ENCODE measurements around the gene MFSD2A.

DNA sequence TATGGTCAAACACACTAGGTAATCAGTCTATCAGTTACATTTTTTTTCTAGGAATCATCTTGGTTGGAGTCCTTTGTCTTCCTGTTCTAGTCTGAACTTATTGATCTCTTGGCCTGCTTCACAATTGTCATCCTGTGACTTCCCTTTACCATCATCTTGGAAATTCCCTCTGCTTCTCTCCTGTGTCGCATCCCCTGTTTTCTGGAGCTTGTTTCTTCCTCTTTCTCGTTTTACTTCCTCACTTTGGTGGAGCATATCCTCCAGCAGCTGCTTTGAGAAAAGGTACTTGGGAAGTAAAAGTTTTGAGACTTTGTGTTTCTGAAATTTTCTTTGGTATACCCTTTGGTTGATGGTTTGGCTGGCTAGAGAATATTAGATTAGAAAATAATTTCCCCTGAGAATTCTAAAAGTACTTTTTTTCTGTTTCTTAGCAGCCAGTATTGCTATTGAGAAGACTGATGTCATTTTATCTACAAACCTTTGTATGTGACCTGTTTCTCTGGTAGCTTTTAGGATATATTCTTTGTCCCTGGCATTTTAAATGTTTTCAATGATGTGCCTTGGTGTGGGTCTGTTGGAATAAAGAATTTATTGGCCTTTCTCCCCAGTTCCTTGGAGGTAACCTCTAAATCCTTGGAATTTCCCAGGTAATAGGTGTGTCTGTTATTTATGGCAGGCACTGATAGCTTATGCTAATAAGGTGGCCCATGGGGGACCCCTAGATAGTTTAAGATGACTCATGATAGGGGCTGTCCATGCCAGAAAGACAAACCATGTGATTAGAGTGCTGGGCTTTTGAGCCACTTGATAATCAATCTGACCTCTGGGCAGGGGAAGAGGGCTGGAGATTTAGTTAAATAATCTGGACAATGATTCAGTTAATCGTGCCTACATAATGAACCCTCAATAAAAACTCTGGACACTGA lies 47.2 kb upstream of the MFSD2A start:
- TF ChIP-seq, protein P1, sequence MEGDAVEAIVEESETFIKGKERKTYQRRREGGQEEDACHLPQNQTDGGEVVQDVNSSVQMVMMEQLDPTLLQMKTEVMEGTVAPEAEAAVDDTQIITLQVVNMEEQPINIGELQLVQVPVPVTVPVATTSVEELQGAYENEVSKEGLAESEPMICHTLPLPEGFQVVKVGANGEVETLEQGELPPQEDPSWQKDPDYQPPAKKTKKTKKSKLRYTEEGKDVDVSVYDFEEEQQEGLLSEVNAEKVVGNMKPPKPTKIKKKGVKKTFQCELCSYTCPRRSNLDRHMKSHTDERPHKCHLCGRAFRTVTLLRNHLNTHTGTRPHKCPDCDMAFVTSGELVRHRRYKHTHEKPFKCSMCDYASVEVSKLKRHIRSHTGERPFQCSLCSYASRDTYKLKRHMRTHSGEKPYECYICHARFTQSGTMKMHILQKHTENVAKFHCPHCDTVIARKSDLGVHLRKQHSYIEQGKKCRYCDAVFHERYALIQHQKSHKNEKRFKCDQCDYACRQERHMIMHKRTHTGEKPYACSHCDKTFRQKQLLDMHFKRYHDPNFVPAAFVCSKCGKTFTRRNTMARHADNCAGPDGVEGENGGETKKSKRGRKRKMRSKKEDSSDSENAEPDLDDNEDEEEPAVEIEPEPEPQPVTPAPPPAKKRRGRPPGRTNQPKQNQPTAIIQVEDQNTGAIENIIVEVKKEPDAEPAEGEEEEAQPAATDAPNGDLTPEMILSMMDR (IDR thresholded peaks at IDR 0.05; ENCODE audit: low read length), result no peak
- no peak for TF ChIP-seq EZH2 (IDR thresholded peaks at IDR 0.05; ENCODE audit: borderline replicate concordance, low read length)

Measured in OCI-LY1 (cell line).